ENCODE data around the gene XPNPEP1. TPM values are rescaled to one million over a fixed set of nuclear protein-coding genes. Genes with fewer than 3 reads are reported as not detected.

Gene XPNPEP1
- total RNA-seq, 4 donors from 2014 or later, result 77.1 to 239 (median 109) TPM

DNA sequence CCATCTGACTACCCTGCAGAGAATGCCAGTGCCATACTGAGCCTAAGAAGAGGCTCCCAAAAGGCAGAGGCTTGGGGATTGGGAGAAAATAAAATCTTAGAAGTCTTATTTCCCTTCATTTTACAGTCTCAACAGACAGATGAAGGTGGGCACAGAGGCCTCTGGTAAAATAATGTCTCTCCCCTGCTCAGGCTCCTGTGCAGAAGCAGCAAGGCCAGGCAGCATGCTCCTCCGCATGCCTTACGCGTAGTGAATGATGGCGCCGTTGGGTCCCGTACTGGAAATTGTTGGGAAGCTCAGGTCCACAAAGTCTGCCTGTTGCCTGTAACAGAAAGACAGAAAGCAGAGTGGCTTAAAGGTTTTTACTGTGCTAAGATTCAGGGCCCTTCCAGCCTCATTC is 45.8 kb downstream of the XPNPEP1 start:
- WGBS, result 100% methylated on average over 6 of the region's 6 CpGs
- no peak overlapping the region for H3K27ac ChIP-seq
- no peaks in the 10 kb centered on the region for H3K9me3 ChIP-seq
- no peak for DNase-seq (ENCODE audit: low spot score in 2 of 2)
- no peaks in the 10 kb centered on the region for H3K4me1 ChIP-seq
- TF ChIP-seq EP300 (IDR thresholded peaks at IDR 0.05) (no peak), CTCF (IDR thresholded peaks at IDR 0.05) (no peak), POLR2AphosphoS5 (IDR thresholded peaks at IDR 0.05) (no peak), POLR2A (IDR thresholded peaks at IDR 0.05) (no peak)
- no peaks in the 10 kb centered on the region for H3K27me3 ChIP-seq
- H3K4me3 ChIP-seq, result no peak overlapping the region
- peaks cover 91% of the 10 kb centered on the region for H3K36me3 ChIP-seq

DNA sequence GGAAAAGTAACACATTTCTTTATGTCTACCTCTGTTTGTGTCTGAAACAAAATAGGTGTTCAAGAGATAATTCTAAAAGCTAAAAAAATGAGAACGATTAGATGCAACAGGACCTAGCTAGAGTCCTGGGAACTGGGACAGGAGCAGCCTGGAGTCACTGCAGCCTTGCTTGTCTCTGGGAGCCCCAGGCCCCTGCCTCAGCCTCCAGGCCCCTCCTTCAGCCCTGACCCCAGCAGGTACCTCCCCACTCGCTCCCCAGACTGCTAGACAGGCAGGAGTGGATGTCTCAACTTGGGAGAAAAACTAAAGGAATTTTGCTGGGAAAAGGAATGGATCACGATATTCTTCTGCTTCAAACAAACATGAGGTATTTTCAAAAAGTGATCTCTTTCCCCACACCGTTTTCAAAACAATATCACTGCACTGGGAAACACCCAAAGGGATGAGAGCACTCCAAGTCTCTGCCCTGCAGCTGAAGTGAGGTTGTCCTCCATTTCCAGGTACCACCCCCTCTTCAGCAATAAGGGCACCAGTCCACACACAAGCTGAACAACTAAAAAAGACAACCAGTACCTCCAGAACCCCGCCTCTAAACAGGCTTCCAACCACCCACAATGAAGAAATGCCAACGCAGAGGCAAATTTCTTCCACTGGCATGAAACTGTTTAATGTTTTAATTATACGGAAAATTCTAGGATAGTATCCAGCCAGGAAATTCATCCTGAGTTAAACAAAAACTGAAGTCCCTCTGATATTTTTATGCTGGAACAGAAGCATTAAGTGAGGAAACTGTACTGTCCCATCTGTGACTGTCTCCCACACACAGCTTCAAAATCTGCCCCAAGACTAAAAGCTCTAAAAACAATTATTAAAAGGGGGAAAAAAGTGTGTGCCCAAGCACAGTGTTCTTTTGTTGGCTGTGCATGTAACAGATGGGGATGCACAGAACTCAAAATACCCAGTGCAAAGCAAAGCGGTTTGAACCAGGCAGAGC is 47.2 kb downstream of the XPNPEP1 start:
- peaks cover 91% of the 10 kb centered on the region for H3K36me3 ChIP-seq
- H3K4me1 ChIP-seq, result no peaks in the 10 kb centered on the region
- no peaks in the 10 kb centered on the region for H3K9me3 ChIP-seq
- DNase-seq (ENCODE audit: low spot score in 2 of 2), result no peak
- WGBS, result 72% methylated on average over 8 of the region's 8 CpGs
- H3K27me3 ChIP-seq, result no peaks in the 10 kb centered on the region
- TF ChIP-seq EP300 (IDR thresholded peaks at IDR 0.05), result no peak
- TF ChIP-seq POLR2A (IDR thresholded peaks at IDR 0.05), result no peak
- TF ChIP-seq POLR2AphosphoS5 (IDR thresholded peaks at IDR 0.05), result no peak
- H3K4me3 ChIP-seq, result no peak overlapping the region
- H3K27ac ChIP-seq, result peak overlapping the region; percentile 37

DNA sequence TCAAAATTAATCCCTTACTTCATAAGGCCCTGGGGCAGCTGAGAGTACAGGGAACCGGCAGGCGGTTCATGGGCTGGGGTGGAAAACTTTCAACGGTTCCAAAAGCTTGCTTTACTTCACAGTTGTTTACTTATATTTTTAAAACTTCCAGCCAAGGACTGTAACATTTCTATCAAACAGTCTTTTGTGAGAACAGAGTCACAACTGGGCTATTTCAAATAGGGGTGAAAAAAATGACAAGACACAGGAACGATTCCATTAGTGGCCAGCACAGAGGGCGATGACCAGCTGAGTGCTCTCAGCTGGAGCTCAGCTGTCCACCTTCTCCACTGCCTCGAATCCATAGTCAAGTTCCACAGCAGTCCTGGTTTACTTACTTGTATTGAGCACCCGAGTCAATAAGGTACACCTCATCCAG is 48.2 kb downstream of the XPNPEP1 start:
- Histone ChIP-seq H3K27ac (no peak overlapping the region), H3K4me3 (no peak overlapping the region), H3K36me3 (peaks cover 91% of the 10 kb centered on the region), H3K9me3 (no peaks in the 10 kb centered on the region), H3K27me3 (no peaks in the 10 kb centered on the region), H3K4me1 (no peaks in the 10 kb centered on the region)
- WGBS, result 87% methylated on average over 7 of the region's 7 CpGs
- no peak for DNase-seq (ENCODE audit: low spot score in 2 of 2)
- TF ChIP-seq CTCF (IDR thresholded peaks at IDR 0.05) (no peak), EP300 (IDR thresholded peaks at IDR 0.05) (no peak), POLR2AphosphoS5 (IDR thresholded peaks at IDR 0.05) (no peak), POLR2A (IDR thresholded peaks at IDR 0.05) (no peak)

GRCh38 chr10:109871476-109871875 is 51.8 kb downstream of the XPNPEP1 start:
- Histone ChIP-seq H3K9me3 (no peaks in the 10 kb centered on the region), H3K4me3 (no peak overlapping the region), H3K27me3 (no peaks in the 10 kb centered on the region), H3K4me1 (no peaks in the 10 kb centered on the region), H3K36me3 (peaks cover 96% of the 10 kb centered on the region), H3K27ac (no peak overlapping the region)
- no peak for DNase-seq (ENCODE audit: low spot score in 2 of 2)
- TF ChIP-seq POLR2A (IDR thresholded peaks at IDR 0.05) (no peak), EP300 (IDR thresholded peaks at IDR 0.05) (no peak), POLR2AphosphoS5 (IDR thresholded peaks at IDR 0.05) (no peak), CTCF (IDR thresholded peaks at IDR 0.05) (no peak)
- WGBS, result 88% methylated on average over 4 of the region's 4 CpGs

DNA sequence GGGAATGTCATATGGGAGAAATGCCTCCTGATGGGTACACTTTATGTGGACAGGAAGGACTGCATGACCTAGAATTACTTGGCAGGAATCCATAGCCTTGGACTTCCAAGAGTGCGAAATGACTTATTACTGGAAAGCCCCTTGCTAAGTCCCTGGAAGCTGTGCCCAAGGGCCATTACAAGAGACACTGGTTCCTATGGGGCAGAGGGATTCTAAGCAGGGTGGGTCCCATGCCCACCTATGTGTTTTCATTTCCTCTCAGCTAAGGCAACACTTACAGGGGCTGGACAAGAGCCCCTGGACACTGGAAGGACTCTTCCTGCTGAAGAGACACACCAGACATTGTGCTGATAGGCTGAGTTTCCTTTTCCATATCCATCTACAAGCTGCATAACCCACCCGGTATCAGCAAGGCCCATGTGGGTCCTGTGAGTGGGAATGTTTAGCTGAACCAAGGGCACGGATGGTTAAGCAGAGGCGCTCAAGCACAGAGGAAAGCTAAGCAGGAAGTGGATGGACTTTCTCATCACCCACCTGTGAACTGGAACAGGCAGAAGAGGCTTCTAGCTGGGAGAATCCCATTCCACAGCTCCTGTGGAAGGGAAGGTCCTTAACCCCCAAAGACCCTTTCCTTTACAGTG is 56.2 kb downstream of the XPNPEP1 start:
- no peaks in the 10 kb centered on the region for H3K27me3 ChIP-seq
- 90% methylated on average over 4 of the region's 4 CpGs for WGBS
- no peaks in the 10 kb centered on the region for H3K4me1 ChIP-seq
- H3K36me3 ChIP-seq, result peaks cover 91% of the 10 kb centered on the region
- H3K9me3 ChIP-seq, result no peaks in the 10 kb centered on the region
- no peak overlapping the region for H3K4me3 ChIP-seq
- no peak for DNase-seq (ENCODE audit: low spot score in 2 of 2)
- TF ChIP-seq EP300 (IDR thresholded peaks at IDR 0.05) (no peak), POLR2A (IDR thresholded peaks at IDR 0.05) (no peak), POLR2AphosphoS5 (IDR thresholded peaks at IDR 0.05) (no peak), CTCF (IDR thresholded peaks at IDR 0.05) (no peak)
- H3K27ac ChIP-seq, result no peak overlapping the region
